Measurements from ENCODE around the gene FASTKD2. TPM values are rescaled to one million over a fixed set of nuclear protein-coding genes. Genes with fewer than 3 reads are reported as not detected.

Gene FASTKD2
- total and polyA plus RNA-seq, 4 donors, result 9.8 to 41.4 (median 20.2) TPM

- no peak overlapping the region for H3K4me3 ChIP-seq
- WGBS, 2 donors, result 93 to 100% methylated on average over 3 of the region's 3 CpGs
Measured at GRCh38 chr2:206838690-206839089, 73.3 kb downstream of the FASTKD2 start.

GRCh38 chr2:206840999-206841398, 75.6 kb downstream of the FASTKD2 start:
- TF ChIP-seq, protein P1, sequence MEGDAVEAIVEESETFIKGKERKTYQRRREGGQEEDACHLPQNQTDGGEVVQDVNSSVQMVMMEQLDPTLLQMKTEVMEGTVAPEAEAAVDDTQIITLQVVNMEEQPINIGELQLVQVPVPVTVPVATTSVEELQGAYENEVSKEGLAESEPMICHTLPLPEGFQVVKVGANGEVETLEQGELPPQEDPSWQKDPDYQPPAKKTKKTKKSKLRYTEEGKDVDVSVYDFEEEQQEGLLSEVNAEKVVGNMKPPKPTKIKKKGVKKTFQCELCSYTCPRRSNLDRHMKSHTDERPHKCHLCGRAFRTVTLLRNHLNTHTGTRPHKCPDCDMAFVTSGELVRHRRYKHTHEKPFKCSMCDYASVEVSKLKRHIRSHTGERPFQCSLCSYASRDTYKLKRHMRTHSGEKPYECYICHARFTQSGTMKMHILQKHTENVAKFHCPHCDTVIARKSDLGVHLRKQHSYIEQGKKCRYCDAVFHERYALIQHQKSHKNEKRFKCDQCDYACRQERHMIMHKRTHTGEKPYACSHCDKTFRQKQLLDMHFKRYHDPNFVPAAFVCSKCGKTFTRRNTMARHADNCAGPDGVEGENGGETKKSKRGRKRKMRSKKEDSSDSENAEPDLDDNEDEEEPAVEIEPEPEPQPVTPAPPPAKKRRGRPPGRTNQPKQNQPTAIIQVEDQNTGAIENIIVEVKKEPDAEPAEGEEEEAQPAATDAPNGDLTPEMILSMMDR (IDR thresholded peaks at IDR 0.05; ENCODE audit: control extremely low read depth, extremely low read depth), result no peak
- H3K4me3 ChIP-seq, result no peak overlapping the region
- no peaks in the 10 kb centered on the region for H3K36me3 ChIP-seq (ENCODE audit: control insufficient read depth in 4 of 4, insufficient read depth in 4 of 4, low read length in 4 of 4)
- no peaks in the 10 kb centered on the region for H3K27me3 ChIP-seq (ENCODE audit: control insufficient read depth in 3 of 3, insufficient read depth in 3 of 3, low read length in 2 of 3)
- no peak overlapping the region for H3K9ac ChIP-seq (ENCODE audit: insufficient read depth in 1 of 2, low read length in 2 of 2)
- DNase-seq (no peak), ATAC-seq (ENCODE audit: insufficient read depth, low FRiP score) (no peak)
- H3K9me3 ChIP-seq (ENCODE audit: control insufficient read depth in 4 of 4, insufficient read depth in 3 of 4, low read length in 3 of 4), result no peaks in the 10 kb centered on the region
- no peaks in the 10 kb centered on the region for H3K4me1 ChIP-seq (ENCODE audit: control insufficient read depth in 5 of 5, insufficient read depth in 5 of 5, low read length in 5 of 5)
- no peak overlapping the region for H3K27ac ChIP-seq (ENCODE audit: low read depth in 1 of 2, low read length in 1 of 2)
- WGBS, 2 donors, result 98% methylated on average over 3 of the region's 3 CpGs

More at GRCh38 chr2:206838690-206839089, 73.3 kb downstream of the FASTKD2 start:
- Histone ChIP-seq H3K4me1 (ENCODE audit: control insufficient read depth in 5 of 5, insufficient read depth in 5 of 5, low read length in 5 of 5) (no peaks in the 10 kb centered on the region), H3K9ac (ENCODE audit: insufficient read depth in 1 of 2, low read length in 2 of 2) (no peak overlapping the region), H3K36me3 (ENCODE audit: control insufficient read depth in 4 of 4, insufficient read depth in 4 of 4, low read length in 4 of 4) (no peaks in the 10 kb centered on the region), H3K27ac (ENCODE audit: low read depth in 1 of 2, low read length in 1 of 2) (no peak overlapping the region), H3K27me3 (ENCODE audit: control insufficient read depth in 3 of 3, insufficient read depth in 3 of 3, low read length in 2 of 3) (no peaks in the 10 kb centered on the region), H3K9me3 (ENCODE audit: control insufficient read depth in 4 of 4, insufficient read depth in 3 of 4, low read length in 3 of 4) (peaks cover 0 to 4% (median 3%) of the 10 kb centered on the region in 4 donors)
- TF ChIP-seq, protein P1 (IDR thresholded peaks at IDR 0.05; ENCODE audit: control extremely low read depth, extremely low read depth), result no peak
- ATAC-seq (ENCODE audit: insufficient read depth, low FRiP score), result no peak
- no peak for DNase-seq

Small RNAs within 50 kb of the gene (small RNA-seq; reads per million reads assigned to genes)
- gene MIR3130-2 (ENCODE audit: low replicate concordance), result not detected

Other genes with a start within 250 kb of the FASTKD2 start
- not detected for gene FAM237A, start 123.1 kb upstream of the FASTKD2 start, total RNA-seq
- not detected for gene FAM237A, start 123.1 kb upstream of the FASTKD2 start, polyA plus RNA-seq
- gene DYTN, start 47.2 kb upstream of the FASTKD2 start, total RNA-seq, result not detected
- under 1 TPM in 1 of 2 donors, not detected in 1; 0.07 TPM for gene DYTN, start 47.2 kb upstream of the FASTKD2 start, polyA plus RNA-seq
- 10 to 100 TPM; 10.9 to 15.0 TPM for gene MDH1B, start 278 bp upstream of the FASTKD2 start, total RNA-seq
- gene MDH1B, start 278 bp upstream of the FASTKD2 start, polyA plus RNA-seq, result 1 to 10 TPM; 3.1 to 3.8 TPM
- under 1 TPM in 1 of 2 donors, not detected in 1; 0.20 TPM for gene CPO, start 173.9 kb downstream of the FASTKD2 start, total RNA-seq
- gene CPO, start 173.9 kb downstream of the FASTKD2 start, polyA plus RNA-seq, result under 1 TPM; 0.07 to 0.14 TPM